Breast epithelium (tissue), 4 donors: ENCODE measurements around the gene PDE4D. TPM values are rescaled to one million over a fixed set of nuclear protein-coding genes. Genes with fewer than 3 reads are reported as not detected.

Source experiments
- DNase-seq, 2 donors: peaks; one replicate each; pipeline ENCODE4 v3.0.0-alpha.2; 2019; ENCODE audit warnings: low spot score in 2 of 2
- H3K27ac ChIP-seq, 2 donors: fragments of 200-600 bp; sonication (generic) in 1 of 2; one replicate each; pipeline ENCODE4 v1.5.1; 2016 to 2019; ENCODE audit warnings: mild to moderate bottlenecking in 1 of 2
- H3K27me3 ChIP-seq, 2 donors: fragments of 200-600 bp; sonication (generic) in 1 of 2; one replicate each; pipeline versions ENCODE4 v1.5.1 to v1.6.0; 2017 to 2019; ENCODE audit warnings: control low read depth in 1 of 2, mild to moderate bottlenecking in 1 of 2
- H3K36me3 ChIP-seq: fragments of 200-600 bp; one replicate; pipeline ENCODE4 v1.5.1; 2019
- H3K4me1 ChIP-seq, 2 donors: fragments of 200-600 bp; sonication (generic); one replicate each; pipeline ENCODE4 v1.5.1; 2016 to 2019; ENCODE audit warnings: control low read depth in 1 of 2
- H3K4me3 ChIP-seq, 3 donors: fragments of 200-600 bp; sonication (generic); 1 replicate in 2 of 3; 2 replicates in 1 of 3; pipeline ENCODE4 v1.5.1; 2016 to 2019; ENCODE audit warnings: mild to moderate bottlenecking in 3 of 3, moderate library complexity in 2 of 3
- H3K9me3 ChIP-seq, 2 donors: fragments of 200-600 bp; sonication (generic) in 1 of 2; one replicate each; pipeline ENCODE4 v1.5.1; 2016 to 2019; ENCODE audit warnings: control low read depth in 1 of 2
- POLR2A ChIP-seq: fragments of 450-650 bp; IDR thresholded peaks from one replicate; pipeline ENCODE4 v1.6.1; 2016; ENCODE audit warnings: antibody characterized with exemption, mild to moderate bottlenecking, moderate library complexity
- POLR2AphosphoS5 ChIP-seq, 3 donors: sonication (generic); formaldehyde crosslinking; IDR thresholded peaks; one replicate each; pipeline ENCODE4 v1.6.1; 2017; ENCODE audit warnings: antibody characterized with exemption in 3 of 3
- intact Hi-C: fragments of 100-400 bp; cut with DNase I; formaldehyde crosslinking; loops from one replicate; pipeline ENCODE4 v1.15.1; 2023; ENCODE audit warnings: low total_unique reads
- total RNA-seq, 3 donors: library from RNA; depleted of rRNA; stranded (reverse); fragments of >200 nt; gene quantifications; one replicate each; pipeline ENCODE4 v1.1.0, GENCODE V29; 2016
- TF ChIP-seq, protein P1 (sequence below), 3 donors: fragments of 450-650 bp; IDR thresholded peaks; one replicate each; pipeline ENCODE4 v1.5.1; 2016 to 2017; ENCODE audit warnings: antibody characterized with exemption in 3 of 3, mild to moderate bottlenecking in 3 of 3, moderate library complexity in 3 of 3

The PDE4D gene
- total RNA-seq, 3 donors from 2014 or later = 14.4 to 37.4 (median 28.2) TPM

GRCh38 chr5:59069438-59070079 is 824.0 kb downstream of the PDE4D start:
- H3K27ac ChIP-seq = no peak overlapping the region
- no peaks in the 10 kb centered on the region for H3K27me3 ChIP-seq
- DNase-seq = no peak
- H3K36me3 ChIP-seq = no peaks in the 10 kb centered on the region
- TF ChIP-seq POLR2A (no peak), POLR2AphosphoS5 (IDR thresholded peaks at IDR 0.05) (no peak)
- TF ChIP-seq, protein P1, sequence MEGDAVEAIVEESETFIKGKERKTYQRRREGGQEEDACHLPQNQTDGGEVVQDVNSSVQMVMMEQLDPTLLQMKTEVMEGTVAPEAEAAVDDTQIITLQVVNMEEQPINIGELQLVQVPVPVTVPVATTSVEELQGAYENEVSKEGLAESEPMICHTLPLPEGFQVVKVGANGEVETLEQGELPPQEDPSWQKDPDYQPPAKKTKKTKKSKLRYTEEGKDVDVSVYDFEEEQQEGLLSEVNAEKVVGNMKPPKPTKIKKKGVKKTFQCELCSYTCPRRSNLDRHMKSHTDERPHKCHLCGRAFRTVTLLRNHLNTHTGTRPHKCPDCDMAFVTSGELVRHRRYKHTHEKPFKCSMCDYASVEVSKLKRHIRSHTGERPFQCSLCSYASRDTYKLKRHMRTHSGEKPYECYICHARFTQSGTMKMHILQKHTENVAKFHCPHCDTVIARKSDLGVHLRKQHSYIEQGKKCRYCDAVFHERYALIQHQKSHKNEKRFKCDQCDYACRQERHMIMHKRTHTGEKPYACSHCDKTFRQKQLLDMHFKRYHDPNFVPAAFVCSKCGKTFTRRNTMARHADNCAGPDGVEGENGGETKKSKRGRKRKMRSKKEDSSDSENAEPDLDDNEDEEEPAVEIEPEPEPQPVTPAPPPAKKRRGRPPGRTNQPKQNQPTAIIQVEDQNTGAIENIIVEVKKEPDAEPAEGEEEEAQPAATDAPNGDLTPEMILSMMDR (IDR thresholded peaks at IDR 0.05) = no peak
- intact Hi-C loops = no loop called here
- H3K4me1 ChIP-seq = no peaks in the 10 kb centered on the region
- H3K4me3 ChIP-seq = no peak overlapping the region
- no peaks in the 10 kb centered on the region for H3K9me3 ChIP-seq

DNA sequence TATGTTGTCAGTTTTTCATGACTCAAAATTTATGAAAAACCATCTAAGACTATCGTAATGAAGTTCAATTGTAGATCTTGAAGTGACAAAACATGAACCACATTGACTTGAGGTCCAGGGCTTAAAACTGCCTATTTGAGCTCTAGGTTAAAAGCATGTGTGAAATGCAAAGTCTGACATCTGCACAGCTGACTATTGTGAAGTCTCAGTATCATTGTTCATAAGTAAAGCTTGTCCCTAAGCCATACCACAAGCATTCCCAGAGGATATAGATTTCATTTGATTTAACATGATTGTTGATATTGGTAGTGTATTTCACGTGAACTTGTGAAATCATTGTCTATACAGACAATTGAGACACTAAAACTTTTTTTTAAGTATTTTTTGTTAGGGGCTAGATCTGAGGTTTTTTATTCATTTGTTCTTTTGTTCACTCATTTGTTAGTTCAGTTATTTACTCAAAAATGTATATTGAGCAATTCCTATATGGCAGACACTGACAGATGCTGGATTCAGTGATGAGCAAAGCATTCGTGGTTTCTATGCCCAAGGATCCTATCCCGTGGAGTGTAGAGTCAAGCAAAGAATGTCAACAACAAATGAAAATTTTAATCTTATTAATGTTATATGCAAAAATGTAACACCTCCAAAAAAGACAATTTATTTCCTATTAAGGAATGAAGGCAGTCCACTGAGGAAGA is 825.4 kb downstream of the PDE4D start:
- H3K27me3 ChIP-seq = no peaks in the 10 kb centered on the region
- intact Hi-C loops = no loop called here
- no peak overlapping the region for H3K4me3 ChIP-seq
- no peak overlapping the region for H3K27ac ChIP-seq
- DNase-seq = no peak
- H3K9me3 ChIP-seq = no peaks in the 10 kb centered on the region
- TF ChIP-seq POLR2AphosphoS5 (IDR thresholded peaks at IDR 0.05) (no peak), POLR2A (no peak)
- TF ChIP-seq, protein P1 (IDR thresholded peaks at IDR 0.05) = no peak
- H3K36me3 ChIP-seq = no peaks in the 10 kb centered on the region
- no peaks in the 10 kb centered on the region for H3K4me1 ChIP-seq

DNA sequence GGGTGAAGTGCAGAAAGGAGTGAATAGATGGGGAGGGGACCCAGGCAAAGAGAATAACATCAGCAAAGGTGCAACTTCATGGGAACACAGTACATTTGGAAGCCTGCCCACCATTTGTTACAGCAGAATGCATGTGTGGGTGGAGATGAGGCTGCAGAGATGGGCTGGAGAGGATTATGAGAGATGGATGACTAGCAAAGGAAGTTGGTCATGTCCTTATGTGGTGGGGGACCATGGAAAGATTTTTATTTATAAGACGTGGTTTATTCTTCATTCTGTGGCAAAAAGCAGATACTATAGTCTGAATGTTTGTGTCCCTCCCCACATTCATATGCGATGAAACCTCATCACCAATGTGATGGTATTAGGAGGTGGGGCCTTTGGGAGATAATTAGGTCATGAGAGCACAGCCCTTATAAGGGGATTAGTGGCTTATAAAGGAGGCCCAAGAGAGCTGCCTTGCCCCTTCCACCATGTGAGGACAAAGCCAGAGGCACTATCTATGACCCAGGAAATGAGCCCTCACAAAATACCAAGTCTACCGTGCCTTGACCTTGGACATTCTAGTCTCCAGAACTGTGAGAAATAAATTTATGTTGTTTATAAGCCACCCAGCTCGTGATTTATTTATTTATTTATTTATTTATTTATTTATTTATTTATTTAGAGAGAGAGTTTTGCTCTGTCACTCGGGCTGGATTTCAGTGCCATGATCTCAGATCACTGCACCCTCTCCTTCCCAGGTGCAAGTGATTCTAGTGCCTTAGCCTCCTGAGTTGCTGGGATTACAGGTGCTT is 827.0 kb downstream of the PDE4D start:
- Histone ChIP-seq H3K27ac (no peak overlapping the region), H3K36me3 (no peaks in the 10 kb centered on the region), H3K27me3 (no peaks in the 10 kb centered on the region), H3K4me3 (no peak overlapping the region), H3K9me3 (no peaks in the 10 kb centered on the region), H3K4me1 (no peaks in the 10 kb centered on the region)
- DNase-seq = no peak
- no peak for TF ChIP-seq POLR2AphosphoS5 (IDR thresholded peaks at IDR 0.05)
- TF ChIP-seq POLR2A = no peak
- TF ChIP-seq, protein P1 (IDR thresholded peaks at IDR 0.05) = no peak
- intact Hi-C loops = no loop called here

GRCh38 chr5:59065554-59065953 is 828.0 kb downstream of the PDE4D start:
- Histone ChIP-seq H3K27ac (no peak overlapping the region), H3K27me3 (no peaks in the 10 kb centered on the region), H3K36me3 (no peaks in the 10 kb centered on the region), H3K9me3 (no peaks in the 10 kb centered on the region), H3K4me3 (no peak overlapping the region), H3K4me1 (no peaks in the 10 kb centered on the region)
- no peak for DNase-seq
- intact Hi-C loops = no loop called here
- TF ChIP-seq POLR2AphosphoS5 (IDR thresholded peaks at IDR 0.05) (no peak), POLR2A (no peak)
- TF ChIP-seq, protein P1 (IDR thresholded peaks at IDR 0.05) = no peak

- H3K36me3 ChIP-seq = no peaks in the 10 kb centered on the region
- no peaks in the 10 kb centered on the region for H3K9me3 ChIP-seq
- no peaks in the 10 kb centered on the region for H3K27me3 ChIP-seq
- DNase-seq = no peak
- TF ChIP-seq, protein P1 (IDR thresholded peaks at IDR 0.05) = no peak
- TF ChIP-seq POLR2A (no peak), POLR2AphosphoS5 (IDR thresholded peaks at IDR 0.05) (peak in 1 of 3 donors; percentile 29)
- H3K27ac ChIP-seq = no peak overlapping the region
- H3K4me3 ChIP-seq = no peak overlapping the region
- intact Hi-C loops = no loop called here
- H3K4me1 ChIP-seq = no peaks in the 10 kb centered on the region
Measured at GRCh38 chr5:59064293-59064692, 829.2 kb downstream of the PDE4D start.
